GM12875 (cell line): ENCODE data around the gene C17orf50.

ENCODE experiments used
- H3K4me3 ChIP-seq: one replicate; pipeline ENCODE4 v1.5.1; 2011; ENCODE audit warnings: low read depth, low read length, control low read depth
- TF ChIP-seq, protein P1 (sequence below): IDR thresholded peaks from 2 replicates; pipeline ENCODE4 v1.5.1; 2011; ENCODE audit warnings: low read depth, mild to moderate bottlenecking, control low read depth, inconsistent platforms, low read length, moderate library complexity, borderline replicate concordance; ENCODE audit not compliant: insufficient read depth

C17orf50 gene

DNA sequence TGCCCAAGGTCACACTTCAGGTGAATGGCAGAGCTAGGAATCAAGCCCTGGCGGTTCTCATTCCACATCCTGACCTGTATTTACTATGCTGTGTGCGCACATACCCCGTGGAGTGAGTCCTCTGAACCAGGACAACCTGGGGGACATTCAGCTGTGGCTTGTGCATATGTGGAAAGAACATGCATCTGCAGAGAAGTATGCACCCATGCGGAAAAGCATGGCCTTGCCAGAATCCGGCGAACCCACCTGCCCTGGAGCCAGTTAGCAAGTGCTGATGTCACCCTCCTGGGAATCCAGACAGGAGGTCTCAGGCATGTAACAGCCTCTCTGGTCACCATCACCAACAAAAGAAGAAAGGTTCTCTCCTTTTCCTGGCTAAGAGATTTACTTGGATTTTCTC is 27.3 kb upstream of the C17orf50 start:
- TF ChIP-seq, protein P1, sequence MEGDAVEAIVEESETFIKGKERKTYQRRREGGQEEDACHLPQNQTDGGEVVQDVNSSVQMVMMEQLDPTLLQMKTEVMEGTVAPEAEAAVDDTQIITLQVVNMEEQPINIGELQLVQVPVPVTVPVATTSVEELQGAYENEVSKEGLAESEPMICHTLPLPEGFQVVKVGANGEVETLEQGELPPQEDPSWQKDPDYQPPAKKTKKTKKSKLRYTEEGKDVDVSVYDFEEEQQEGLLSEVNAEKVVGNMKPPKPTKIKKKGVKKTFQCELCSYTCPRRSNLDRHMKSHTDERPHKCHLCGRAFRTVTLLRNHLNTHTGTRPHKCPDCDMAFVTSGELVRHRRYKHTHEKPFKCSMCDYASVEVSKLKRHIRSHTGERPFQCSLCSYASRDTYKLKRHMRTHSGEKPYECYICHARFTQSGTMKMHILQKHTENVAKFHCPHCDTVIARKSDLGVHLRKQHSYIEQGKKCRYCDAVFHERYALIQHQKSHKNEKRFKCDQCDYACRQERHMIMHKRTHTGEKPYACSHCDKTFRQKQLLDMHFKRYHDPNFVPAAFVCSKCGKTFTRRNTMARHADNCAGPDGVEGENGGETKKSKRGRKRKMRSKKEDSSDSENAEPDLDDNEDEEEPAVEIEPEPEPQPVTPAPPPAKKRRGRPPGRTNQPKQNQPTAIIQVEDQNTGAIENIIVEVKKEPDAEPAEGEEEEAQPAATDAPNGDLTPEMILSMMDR = no peak
- no peak overlapping the region for H3K4me3 ChIP-seq

DNA sequence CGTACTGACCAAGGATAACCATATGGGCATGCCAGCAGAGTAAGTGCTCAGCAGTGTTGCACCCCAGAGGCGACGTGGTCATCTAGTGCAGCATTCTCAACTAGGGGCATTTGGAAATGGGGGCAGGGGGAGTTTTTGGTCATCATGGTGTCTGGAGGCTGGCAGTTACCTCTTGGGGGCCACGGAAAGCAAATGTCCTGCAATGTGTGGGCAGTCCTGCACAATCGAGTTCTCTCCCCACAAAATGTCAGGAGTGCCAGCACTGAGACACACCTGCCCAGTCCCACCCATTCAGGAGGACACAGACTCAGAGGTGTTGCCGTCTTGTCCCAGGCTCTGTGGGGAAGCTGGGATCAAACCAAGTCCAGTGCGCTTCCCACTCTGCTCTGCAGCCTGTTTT is 26.3 kb upstream of the C17orf50 start:
- no peak overlapping the region for H3K4me3 ChIP-seq
- TF ChIP-seq, protein P1 = no peak

DNA sequence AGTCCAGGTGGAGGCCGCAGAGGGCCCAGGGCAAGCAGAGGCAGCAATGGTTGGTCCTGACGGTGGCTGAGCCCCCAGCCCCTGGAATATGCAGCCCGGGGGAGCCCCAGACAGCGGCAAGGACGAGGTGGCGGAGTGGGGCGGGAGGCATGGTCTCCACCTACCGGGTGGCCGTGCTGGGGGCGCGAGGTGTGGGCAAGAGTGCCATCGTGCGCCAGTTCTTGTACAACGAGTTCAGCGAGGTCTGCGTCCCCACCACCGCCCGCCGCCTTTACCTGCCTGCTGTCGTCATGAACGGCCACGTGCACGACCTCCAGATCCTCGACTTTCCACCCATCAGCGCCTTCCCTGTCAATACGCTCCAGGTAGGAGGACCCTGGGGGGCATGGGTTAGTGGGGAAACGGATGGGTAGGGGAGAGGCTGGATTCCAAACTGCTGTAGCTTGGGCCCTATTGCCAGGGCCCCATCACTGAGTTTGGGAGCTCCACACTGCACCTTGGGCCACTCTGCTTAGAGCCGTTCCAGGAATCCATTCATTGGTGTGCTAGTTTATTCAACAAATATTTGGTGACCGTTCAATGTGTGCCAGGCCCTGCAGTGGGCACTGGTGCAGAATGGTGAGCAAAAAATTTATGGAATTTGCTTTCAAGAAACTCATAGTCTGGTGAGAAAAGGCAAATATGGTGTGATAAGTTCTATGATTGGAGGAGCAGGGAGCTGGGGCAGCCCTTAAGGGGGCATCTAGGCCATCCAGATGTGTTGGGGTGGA is 25.5 kb upstream of the C17orf50 start:
- TF ChIP-seq, protein P1 = no peak
- H3K4me3 ChIP-seq = no peak overlapping the region

DNA sequence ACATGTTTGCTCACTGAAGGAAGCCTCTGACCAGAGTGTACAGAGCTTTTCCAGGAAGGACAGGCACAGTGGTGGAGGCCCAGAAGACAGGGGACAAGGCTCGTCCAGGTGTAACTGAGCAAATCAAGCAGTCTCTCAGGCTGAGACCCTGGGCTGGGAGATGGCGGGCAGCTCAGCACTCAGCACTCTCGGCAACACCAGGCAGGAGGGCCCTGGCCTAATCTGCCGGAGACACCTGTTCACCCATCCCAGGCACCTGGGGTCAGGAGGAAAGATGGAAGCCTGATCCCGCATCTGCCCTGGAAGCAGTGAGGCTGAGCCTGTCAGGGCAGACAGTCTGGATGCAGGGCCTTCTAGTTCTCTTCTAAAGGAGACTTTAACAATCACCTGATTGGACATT is 24.5 kb upstream of the C17orf50 start:
- TF ChIP-seq, protein P1 = no peak
- H3K4me3 ChIP-seq = no peak overlapping the region

DNA sequence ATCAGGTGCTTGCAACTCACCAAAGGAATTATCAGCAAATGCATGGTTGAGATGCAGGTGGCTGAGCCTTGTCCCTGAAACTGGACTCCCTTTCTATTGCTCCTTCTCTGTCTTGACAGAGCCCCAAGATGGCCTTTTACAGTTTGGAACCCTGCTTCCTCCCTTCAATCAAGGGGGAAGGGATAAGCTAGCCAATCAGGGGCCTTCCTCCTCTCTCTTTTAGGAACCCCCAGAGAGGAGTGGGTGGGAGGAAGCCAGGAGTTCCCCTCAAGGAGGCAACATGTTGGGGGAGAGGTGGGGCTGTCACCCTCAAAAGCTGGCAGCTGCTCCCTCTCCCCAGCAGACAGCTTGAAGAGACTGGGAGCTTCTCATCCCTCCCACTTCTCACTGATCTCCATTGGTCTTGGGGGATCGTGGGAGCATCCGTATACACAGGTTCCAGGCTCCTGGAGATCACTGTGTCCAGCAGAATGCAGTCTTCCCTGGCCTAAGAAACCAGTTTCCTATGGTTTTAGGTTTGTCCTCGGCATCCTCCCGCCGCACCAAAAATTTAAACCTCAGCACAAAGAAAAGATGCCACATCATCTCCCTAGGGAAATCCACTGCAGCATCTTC is 22.1 kb upstream of the C17orf50 start:
- H3K4me3 ChIP-seq = no peak overlapping the region
- TF ChIP-seq, protein P1 = no peak

DNA sequence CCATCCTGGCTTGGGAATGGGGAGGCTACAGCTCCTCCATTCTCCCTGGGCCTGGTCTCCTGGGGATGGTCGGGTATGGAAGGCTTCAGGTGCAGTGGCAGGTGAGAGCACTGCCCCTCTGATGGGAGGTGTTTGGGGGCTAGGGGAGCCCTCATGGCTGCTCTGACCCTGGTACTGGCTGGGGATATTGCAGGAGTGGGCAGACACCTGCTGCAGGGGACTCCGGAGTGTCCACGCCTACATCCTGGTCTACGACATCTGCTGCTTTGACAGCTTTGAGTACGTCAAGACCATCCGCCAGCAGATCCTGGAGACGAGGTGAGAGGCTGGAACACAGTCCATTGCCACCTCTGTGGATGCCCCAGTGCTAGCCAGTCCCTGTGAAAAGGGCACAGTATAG is 20.5 kb upstream of the C17orf50 start:
- H3K4me3 ChIP-seq = no peak overlapping the region
- TF ChIP-seq, protein P1 = no peak
